ENCODE data around the gene PTPN6.

Gene PTPN6

DNA sequence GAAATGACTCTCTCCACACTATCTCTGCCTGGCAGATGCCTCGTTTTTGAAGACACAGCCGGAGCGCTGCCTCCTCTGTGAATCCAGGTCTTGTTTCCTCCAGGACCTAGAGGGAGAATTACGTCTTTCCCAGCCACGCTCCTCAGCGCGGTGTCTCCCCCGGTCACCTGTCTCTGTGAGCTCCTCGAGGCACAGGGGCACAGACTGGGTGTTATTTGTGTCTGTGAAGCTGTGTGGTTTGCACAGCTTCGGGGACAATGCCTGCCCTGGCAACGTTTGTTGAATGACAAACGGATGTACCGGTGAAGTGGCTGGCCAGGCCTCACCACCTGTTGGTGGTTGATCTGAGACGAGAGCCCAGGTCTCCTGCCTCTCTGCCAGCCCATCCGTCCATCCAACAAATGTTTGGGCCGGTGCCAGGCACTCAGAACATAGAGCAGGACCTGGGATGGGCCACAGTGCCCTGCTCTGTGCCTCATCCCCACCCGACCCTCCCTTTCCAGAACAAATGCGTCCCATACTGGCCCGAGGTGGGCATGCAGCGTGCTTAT lies 6.1 kb downstream of the PTPN6 start:
- DNase-seq, result peak; percentile 62

DNA sequence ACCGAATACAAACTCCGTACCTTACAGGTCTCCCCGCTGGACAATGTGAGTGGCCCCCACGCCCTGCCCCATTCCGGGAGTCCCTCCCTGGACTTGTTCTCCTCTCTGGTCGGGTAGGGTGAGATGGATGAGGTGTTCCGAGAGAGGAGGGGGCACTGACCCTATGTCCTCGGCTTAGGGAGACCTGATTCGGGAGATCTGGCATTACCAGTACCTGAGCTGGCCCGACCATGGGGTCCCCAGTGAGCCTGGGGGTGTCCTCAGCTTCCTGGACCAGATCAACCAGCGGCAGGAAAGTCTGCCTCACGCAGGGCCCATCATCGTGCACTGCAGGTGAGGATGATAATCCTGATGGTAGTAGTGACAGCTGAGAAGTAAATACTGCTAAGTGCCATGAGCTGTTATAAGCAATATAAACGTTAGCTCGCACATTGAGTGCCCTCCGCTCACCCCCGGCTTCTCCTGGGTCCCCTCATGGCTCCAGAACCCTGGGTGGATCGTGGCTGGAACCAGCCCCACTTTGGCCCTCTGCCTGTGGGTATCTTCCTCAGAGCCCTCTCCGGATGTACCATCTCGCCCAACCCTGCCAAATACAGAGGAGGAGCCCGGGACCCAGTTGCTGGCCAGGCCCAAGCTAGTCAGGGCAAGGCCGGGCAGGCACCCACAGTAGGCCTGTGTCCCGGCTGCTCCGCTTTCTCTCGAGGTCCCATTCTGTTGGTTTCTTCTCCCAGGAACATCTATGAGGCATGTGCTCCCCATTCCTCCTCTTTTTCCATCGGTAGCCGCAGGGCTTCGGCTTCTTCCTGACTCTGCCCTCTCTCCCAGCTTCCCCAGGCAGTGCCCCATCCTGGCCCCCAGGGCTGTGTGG lies 6.8 kb downstream of the PTPN6 start:
- no peak for DNase-seq

- DNase-seq, result no peak
These were observed 7.5 kb downstream of the PTPN6 start for GRCh38 chr12:6958609-6959057.

DNA sequence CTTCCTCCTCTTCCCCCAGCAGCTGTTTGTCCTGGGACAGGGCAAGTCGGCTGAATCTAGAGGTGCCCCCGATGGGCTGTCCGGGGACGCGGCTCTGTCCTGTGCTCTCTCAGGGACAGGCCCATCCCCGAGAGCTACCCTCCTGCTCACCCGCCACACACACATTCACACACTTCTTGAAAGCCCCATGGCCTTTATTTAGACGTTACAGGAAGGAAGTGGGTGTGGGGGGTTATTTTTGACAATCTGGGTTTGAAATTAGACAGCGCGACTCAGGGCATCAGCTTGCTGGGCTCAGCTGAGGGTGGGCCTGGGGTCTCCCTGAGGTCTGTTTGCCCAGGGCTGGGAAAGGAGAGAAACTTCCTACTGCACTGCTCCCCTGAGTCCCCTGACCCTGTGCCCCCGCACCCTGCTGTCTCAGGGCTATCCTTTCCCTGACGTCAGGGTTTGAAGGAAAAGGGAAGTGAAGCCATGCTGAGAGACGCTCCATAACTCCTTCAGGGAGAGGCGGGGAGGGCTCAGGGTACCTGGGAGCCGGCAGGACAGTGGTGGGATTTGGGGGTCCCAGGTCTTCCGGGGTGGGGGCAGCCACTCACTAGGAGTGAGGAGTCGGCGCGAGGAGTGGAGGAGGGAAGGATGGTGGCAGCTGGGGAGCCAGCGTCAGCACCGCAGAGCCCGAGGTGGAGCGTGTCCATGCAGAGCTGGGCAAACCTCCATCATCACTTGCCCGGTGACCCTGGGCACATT lies 8.1 kb downstream of the PTPN6 start:
- DNase-seq, result peak; percentile 89

GRCh38 chr12:6959805-6960592 lies 8.8 kb downstream of the PTPN6 start:
- no peak for DNase-seq

- DNase-seq, result no peak
These were observed 9.6 kb downstream of the PTPN6 start for GRCh38 chr12:6960593-6961277.

DNA sequence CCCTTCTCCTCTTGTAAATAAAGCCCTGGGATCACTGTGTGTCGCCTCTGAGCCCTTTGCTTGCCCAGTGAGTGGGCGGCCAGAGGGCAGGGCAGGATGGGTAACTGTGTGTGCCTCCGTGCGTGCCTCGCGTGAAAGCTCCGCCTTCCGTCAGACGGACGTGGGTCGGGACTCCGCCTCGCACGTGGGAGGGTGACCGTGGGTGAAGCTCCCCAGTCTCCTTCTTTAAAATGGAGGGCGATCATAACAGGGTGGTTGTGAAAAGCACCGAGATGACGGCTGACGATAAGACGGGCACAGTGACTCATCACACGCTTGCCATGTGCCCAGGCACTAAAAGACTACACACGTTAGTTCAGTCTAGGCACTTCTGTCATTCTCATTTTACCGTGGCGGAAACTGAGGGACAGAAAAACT lies 10.1 kb downstream of the PTPN6 start:
- peak; percentile 98 for DNase-seq

- DNase-seq, result no peak
These were observed 10.6 kb downstream of the PTPN6 start for GRCh38 chr12:6961695-6962284.

GRCh38 chr12:6962285-6963015 lies 11.3 kb downstream of the PTPN6 start:
- DNase-seq, result no peak

GRCh38 chr12:6963016-6963731 lies 12.0 kb downstream of the PTPN6 start:
- DNase-seq, result no peak

DNA sequence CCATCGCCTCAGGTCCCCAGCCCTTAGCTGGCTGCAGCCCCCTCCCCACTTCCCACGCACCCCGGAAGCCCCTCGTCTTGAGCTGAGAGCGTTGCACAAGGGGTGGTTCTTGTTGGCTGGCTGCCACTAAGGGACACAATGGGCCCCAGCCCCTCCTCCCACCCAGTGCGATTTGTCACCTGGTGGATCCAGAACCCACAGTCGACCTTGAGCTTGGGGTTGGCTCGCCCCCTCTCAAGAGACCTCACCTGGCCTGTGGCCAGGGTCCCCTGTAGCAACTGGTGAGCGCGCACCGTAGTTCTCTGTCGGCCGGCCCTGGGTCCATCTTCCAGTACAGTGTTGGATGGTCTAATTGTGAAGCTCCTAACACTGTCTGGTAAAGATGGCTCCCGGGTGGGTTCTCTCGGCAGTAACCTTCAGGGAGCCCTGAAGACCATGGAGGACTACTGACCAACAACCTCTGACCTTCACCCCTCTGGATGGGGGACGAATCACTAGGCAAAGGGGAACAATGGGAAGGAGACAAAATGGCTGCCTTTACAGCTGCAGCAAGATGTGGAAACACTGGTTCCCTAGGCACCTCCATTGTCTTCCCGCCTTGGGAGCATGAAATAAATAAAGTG lies 12.7 kb downstream of the PTPN6 start:
- DNase-seq, result no peak

DNA sequence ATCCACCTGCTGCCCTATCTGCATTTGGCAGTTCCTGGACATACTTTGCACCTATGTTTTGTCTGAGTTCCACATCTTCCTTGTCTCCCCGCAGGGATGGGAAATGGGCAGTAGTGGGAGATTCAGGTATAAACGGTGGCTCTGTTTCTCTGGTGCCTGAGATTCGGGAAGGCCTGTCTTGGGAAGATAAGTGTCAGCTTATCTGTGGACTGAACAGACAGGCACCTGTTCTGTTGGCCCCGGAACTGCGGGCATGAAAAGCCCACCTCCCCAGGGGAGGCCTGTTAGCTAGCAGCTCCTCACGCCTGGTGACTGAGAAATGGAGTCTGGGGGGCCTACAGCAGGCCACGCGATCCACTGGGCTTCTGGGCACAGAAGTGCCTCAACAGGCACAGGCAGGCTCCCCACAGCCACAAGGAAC lies 13.5 kb downstream of the PTPN6 start:
- DNase-seq, result no peak

GRCh38 chr12:6965026-6965661 lies 14.0 kb downstream of the PTPN6 start:
- DNase-seq, result peak; percentile 89

GRCh38 chr12:6965714-6966113 lies 14.6 kb downstream of the PTPN6 start:
- no peak for DNase-seq

GRCh38 chr12:6966351-6966750 lies 15.2 kb downstream of the PTPN6 start:
- DNase-seq, result no peak

- DNase-seq, result no peak
These were observed 16.5 kb downstream of the PTPN6 start for GRCh38 chr12:6967651-6968100.

GRCh38 chr12:6968426-6968825 lies 17.3 kb downstream of the PTPN6 start:
- no peak for DNase-seq

- DNase-seq, result no peak
These were observed 19.0 kb downstream of the PTPN6 start for GRCh38 chr12:6970096-6970527.

DNA sequence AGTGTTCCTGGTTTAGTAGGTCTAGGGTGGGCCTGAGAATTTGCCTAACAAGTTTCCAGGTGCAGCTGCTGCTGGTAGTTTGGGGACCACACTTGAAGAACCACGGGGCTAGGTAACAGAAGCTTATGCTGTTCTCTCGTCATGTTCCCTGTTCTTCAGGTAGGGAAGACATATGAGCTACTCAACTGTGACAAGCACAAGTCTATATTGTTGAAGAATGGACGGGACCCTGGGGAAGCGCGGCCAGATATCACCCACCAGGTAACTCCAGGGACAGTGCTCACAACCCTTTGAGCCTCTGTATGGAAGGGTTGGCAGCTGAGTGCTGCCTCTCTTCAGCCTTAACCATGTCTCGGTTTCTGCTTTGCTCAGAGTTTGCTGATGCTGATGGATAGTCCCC lies 23.0 kb downstream of the PTPN6 start:
- DNase-seq, result no peak
